NCI-H82 treated with DMSO at 0.1 percent for 48 hours (cell line): ENCODE results near the gene TBX18.
A peak's percentile ranks its signal among the peaks of the same experiment; 100 is the strongest.

Experiments
- DNase-seq: peaks from one replicate; lab custom pipeline; 2025; ENCODE audit not compliant: unreplicated experiment; lab: John Stamatoyannopoulos, UW

Gene TBX18

DNA sequence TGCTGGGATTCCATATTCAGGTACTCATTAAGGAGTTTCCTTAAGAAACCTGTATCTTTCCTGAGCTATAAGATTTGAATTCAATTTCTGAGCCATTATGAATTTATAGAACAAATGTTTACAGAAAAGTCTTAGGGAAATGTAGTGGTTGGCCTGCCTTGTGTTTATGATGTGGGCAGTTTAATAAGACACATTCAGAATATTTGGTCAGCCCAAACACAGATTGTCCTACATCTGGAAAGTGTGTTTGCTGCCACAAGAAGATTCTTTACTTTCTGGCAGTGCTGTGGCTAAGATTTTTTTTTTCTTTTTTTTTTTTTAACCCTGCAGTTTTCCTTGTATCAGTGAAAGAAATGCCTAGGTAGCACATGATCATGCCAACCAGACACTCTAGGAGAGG is 15.2 kb downstream of the TBX18 start:
- DNase-seq, result no peak

GRCh38 chr6:84748376-84748775 is 16.0 kb downstream of the TBX18 start:
- no peak for DNase-seq

- no peak for DNase-seq
Observed at GRCh38 chr6:84743616-84744015, 20.8 kb downstream of the TBX18 start.

DNA sequence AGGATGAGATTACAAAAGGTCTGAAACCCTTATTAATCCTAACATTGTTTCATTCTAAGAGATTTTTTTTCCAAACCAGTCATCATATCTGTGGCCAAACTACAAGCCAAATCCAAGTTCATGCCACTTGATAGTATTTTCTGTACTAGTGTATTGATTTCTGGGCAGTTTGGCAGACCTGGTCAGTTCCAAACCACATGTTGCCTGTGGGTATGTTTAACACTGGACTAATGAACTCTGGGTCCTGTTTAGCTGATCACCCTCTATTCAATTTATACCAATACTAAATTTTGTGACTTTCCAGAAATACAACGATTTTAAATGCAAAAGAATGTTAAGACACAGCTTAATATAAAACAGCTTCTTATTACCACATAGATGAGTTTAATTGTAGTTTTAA is 24.0 kb downstream of the TBX18 start:
- DNase-seq, result no peak

DNA sequence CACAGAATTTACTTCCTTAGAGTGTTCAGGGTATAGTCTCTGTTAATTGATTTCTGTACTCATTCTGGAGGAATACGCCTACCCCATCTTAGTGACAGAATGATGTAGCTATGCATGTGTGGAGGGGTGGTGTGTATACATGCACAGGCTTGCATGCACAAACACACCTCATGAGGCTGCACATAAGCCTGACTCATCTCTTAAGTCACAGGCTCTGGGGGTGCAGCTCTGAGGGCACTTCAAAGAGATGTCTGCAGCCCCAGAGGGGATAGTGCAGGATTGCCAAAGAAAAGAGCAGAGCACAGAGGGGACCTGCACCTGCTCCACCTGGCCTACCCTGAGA is 24.6 kb downstream of the TBX18 start:
- DNase-seq, result no peak

GRCh38 chr6:84738996-84739865 is 25.2 kb downstream of the TBX18 start:
- DNase-seq, result no peak

GRCh38 chr6:84733889-84734288 is 30.5 kb downstream of the TBX18 start:
- DNase-seq, result no peak

- DNase-seq, result no peak
Observed at GRCh38 chr6:84731901-84732300, 32.5 kb downstream of the TBX18 start.

- no peak for DNase-seq
Observed at GRCh38 chr6:84731401-84731800, 33.0 kb downstream of the TBX18 start.

DNA sequence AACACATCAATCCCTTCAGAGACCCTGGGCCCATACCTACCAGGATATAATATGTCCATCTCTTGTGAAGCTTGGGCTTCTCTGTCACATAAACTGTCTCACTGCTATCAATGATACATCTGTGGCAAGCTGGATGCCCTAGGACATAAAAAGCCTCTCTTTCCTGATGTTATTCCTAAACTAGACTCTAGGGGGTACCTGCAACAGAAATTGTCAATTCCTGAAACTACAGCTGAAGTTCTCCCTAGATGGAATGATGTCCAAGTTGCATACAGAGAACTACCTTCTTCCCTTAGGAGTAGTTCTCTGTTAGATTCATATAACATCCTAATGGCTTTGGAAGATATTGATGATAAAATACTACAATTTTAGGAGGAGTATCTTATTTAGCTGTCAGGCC is 35.8 kb downstream of the TBX18 start:
- DNase-seq, result no peak

DNA sequence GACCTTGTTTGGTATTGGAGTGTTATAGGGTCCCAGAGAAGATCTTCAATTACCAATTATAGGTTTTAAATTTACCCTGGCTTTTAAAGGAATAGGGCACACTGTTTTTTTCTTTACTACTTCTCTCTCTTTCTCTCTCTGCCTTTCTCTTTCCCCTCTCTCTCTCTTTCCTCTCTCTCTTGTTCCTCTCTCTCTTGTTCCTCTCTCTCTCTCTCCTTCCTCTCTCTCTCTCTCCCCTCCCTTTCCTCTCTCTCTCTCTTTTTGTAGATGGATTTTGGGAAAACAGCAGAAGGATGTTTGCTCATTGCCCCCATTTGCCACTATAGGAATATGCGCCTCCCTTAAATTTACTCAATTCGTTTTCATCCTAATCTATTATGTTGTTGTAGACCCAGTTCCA is 45.2 kb downstream of the TBX18 start:
- DNase-seq, result no peak

DNA sequence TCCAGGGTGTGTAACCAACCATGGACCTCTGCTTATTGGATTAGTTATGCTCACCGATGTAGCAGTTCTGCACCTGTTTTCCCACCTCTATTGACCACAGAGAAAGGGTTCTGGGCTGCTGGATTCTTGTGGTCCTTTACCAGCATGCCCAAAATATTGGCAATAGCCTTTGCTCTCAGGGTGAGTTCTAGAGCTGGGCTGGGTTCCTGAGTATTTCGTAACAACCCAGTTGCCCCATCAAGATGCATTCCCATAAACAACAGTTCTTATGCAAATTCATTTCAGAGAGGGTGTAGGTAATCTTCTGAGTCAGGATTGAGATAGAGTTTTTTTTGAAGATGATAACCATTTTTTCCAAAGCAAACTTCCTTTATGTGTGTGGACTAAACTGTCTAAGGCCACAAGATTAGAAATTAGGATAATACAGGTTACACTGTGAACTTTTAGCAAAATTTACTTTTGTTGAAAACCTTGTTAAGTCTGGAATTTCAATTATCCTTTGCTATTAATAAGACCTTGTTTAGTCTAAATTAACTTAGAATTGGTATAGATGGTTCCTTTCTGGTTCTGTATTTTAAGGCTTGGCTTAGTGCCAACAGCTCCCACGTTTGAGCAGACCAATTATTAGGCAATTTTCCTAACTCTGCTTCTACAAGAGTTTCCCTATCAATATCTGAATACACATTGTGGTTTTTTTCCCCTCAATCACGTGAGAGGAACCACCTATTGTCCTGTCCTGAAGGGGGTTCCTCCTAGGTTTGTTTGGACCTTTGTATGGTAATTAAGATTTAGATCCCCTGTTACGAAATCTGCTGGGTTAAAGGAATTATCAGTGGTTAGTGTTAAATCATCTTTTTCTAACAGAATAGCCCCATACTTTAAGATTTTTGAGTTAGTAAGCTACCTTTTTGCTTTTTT is 46.1 kb downstream of the TBX18 start:
- no peak for DNase-seq

DNA sequence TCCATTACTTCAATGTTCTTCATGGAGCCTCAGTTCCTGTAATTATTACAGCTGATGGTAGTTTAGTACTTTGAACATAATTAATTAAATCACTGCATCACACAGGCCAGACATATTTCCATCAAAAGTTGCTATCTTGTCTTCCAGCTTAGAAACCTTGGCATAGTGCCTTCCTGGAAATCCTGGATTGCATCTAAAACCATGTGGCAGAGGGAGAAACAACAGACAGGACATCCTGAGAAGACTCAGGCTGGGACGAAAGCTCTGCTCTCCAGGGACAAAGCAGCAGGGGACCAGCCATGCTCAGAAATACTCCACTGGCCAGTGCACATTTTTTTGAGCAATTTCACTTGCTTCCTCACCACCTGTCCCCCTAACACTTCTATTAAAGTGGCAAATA is 55.3 kb downstream of the TBX18 start:
- DNase-seq, result no peak

GRCh38 chr6:84707171-84707570 is 57.2 kb downstream of the TBX18 start:
- DNase-seq, result no peak

- no peak for DNase-seq
Observed at GRCh38 chr6:84696166-84696565, 68.2 kb downstream of the TBX18 start.

DNA sequence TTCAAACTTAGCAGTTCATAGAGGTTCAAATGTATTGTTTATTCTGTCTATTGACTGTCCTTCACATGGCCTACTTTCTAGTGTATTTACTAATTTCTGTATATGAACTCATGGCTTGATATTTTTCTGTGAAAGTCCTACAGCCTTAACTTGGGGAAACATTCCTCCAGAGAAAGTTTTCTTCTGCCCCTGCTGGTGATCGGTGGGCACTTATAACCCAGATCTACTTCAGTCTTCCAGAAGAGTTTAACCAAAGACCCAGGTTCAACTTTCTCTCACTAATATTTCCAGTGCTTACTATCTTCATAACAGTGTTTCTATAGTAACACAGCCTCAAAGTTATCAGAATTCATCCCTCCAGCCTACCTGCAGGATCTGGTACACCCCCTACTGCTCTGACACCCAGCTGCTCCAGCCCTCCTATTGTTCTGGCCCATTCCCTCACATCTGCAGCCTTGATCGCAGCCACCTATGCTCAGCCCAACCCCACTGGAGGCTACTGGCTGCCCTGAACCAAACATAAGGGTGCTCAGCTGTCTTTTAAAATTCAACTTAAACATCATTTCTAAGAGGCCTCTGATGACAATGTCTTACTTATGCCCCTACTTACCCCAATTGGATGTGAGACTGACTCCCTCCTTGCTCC is 72.3 kb downstream of the TBX18 start:
- DNase-seq, result no peak

DNA sequence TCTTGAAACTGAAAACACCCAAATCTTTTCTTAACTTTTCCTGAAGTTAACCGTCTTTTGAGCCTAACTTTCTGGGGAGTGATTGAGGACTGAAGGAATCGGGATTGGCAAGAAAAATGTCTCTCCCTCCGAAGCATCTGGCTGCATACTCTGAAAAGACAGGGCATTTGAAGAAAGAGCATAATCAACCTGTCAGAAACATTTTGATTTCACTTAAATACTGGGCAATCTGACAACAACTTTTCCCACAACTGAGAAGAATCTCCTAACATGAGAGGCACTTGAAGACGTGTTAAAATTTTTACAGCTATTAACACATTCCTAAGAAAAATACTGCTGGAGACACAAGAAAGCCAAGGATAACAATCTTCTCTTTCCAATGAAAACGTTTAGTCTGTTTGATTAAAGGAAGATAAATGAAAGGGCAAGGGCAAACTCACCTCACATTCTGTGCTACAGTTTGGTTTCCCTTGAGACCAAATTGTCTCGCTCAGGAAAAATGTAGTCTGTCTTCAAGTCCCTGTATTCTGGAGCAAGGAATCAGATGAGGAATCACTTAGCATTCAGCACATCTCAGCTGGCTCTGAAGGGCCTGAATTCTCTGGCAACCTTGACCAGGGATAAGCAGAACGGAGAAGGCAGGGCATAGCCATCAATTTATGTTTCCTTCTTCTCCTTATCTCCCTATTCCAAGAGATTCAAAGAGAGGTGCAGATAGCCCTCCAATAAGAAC is 76.1 kb downstream of the TBX18 start:
- DNase-seq, result no peak

- no peak for DNase-seq
Observed at GRCh38 chr6:84687431-84687830, 77.0 kb downstream of the TBX18 start.

DNA sequence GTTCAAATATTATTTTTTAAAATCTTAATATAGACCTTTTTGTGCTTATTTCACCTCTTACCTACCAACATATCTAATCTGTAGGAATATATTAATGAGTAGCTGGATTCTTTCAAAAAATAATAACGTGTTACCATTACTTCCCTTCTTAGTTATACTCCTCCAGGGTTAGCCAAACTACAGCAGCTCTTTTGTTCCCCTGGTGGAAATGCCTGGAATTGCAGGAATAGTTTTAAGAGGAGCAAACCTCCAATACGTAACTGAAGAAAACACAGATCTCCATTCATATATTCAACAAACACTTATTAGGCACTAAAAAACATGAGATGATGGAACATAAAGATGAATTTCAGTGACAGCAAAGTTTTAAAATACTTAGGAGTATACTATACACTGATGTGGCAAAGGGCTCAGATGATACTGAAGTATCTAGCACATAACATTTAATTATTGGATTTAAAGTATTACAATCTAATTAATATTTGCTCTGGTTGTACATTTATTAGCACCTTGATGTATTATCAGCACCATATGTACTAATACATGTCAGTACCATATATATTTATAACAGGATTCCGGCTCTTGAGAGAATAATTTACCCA is 78.3 kb downstream of the TBX18 start:
- peak; percentile 0 for DNase-seq

DNA sequence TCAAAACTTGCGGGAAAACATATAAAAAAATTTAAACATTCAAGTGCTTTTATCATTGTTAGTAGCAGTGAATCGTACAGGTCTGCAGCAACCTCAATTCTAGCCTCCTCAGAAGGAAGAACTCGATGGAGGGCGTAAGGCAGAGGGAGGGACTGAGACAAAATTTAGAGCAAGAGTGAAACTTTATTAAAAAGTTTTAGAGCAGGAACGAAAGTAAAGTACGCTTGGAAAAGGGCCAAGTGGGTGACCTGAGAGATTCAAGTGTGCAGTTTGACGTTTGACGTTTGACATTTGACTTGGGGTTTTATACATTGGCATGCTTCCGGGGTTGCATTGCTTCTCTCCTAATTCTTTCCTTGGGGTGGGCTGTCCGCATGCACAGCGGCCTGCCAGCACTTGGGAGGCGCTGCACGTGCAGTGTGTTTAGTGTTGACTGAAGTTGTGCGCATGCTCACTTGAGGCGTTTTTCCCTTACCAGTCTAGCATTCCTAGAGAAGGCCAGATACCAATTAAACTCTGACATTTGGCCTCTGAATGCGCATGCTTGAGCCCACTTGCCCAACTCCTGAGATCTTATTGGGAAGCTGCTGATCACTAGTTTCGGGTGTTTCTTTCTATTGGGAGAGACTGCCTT is 82.6 kb downstream of the TBX18 start:
- DNase-seq, result no peak
